ENCODE data around the gene DOCK8. TPM values are rescaled to one million over a fixed set of nuclear protein-coding genes. Genes with fewer than 3 reads are reported as not detected.

The DOCK8 gene
- total and polyA plus RNA-seq, 4 experiments from 2014 or later, result 31.0 to 315 (median 200) TPM

DNA sequence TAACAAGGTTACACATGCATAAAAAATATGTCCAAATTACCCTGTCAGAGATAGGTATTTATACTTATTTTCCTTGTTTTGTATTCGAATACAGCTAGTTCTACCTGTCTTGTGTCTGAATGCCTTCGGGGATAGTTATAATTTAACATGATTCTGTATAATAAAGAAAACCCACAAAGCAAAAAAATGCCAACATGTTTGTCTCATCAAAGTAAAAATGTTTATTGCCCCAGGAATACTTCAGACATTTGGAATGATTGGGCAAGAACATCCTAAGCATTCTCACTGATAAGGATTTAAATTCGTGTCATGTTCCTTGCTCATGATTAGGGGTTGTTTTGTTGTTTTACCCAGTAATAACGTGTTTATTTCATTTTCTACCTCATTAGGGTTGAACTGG lies 74.5 kb downstream of the DOCK8 start:
- Histone ChIP-seq H3K36me3 (ENCODE audit: insufficient read depth, low read length) (peaks cover 76% of the 10 kb centered on the region), H3K27me3 (ENCODE audit: insufficient read depth, low read length) (no peaks in the 10 kb centered on the region), H3K27ac (ENCODE audit: low read depth, low read length) (no peak overlapping the region), H3K4me1 (ENCODE audit: insufficient read depth, low read length) (peaks cover 54% of the 10 kb centered on the region), H3K4me3 (ENCODE audit: low read length in 2 of 2) (no peak overlapping the region), H3K9me3 (ENCODE audit: control insufficient read depth in 1 of 2, low read length in 2 of 2) (no peaks in the 10 kb centered on the region)
- Mint-ChIP-seq H3K27me3 (no peaks in the 10 kb centered on the region), H3K9me3 (no peaks in the 10 kb centered on the region), H3K4me1 (peaks cover 40 to 71% (median 54%) of the 10 kb centered on the region in 4 donors), H3K27ac (peak overlapping the region in 2 of 7 donors; percentile 15 to 29), H3K36me3 (peaks cover 58 to 85% of the 10 kb centered on the region in 2 donors), H3K4me3 (no peak overlapping the region)
- intact Hi-C loops (cut with micrococcal nuclease), result no loop called here
- ChIA-PET CTCF (ENCODE audit: partially characterized antibody) (interaction anchor here (1.3 kb wide), 1 partner anchor 8 kb away, joined by 3 read pairs; no protein-coding TSS in a partner anchor), POLR2A (ENCODE audit: partially characterized antibody) (interaction anchor here (1.0 to 1.4 kb wide), 3 partner anchors 12 to 74 kb away, joined by 3 to 6 read pairs (median 3); partner anchors contain the start of gene DOCK8)
- no peak for DNase-seq

DNA sequence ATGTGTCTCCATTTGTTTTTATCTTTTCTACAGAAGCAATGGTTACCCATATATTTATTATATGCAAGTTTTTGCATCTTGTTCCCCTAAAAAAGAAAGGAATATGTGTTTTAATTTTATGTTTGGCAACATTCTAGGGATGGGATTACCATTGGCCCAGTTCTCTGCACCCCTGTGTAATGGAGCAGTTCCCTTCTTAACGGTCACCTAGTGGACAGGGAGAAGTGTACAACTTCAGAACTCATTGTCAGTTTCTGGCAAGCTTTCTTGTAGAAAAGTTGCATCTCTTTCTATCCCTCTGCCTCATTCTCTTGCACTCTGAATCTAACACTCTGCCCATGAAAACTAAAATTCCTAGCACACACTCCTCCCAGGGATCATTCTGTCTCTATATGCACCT lies 78.2 kb downstream of the DOCK8 start:
- intact Hi-C loops (cut with micrococcal nuclease), result no loop called here
- Mint-ChIP-seq H3K36me3 (peaks cover 48 to 83% of the 10 kb centered on the region in 2 donors), H3K4me1 (peaks cover 41 to 65% (median 54%) of the 10 kb centered on the region in 4 donors), H3K27me3 (no peaks in the 10 kb centered on the region), H3K27ac (peak overlapping the region in 6 of 7 donors; percentile 1 to 92 (median 50)), H3K4me3 (peak overlapping the region in 2 of 8 donors; percentile 26 to 32), H3K9me3 (no peaks in the 10 kb centered on the region)
- no peak for DNase-seq
- Histone ChIP-seq H3K4me1 (ENCODE audit: insufficient read depth, low read length) (peaks cover 43% of the 10 kb centered on the region), H3K27me3 (ENCODE audit: insufficient read depth, low read length) (no peaks in the 10 kb centered on the region), H3K4me3 (ENCODE audit: low read length in 2 of 2) (no peak overlapping the region), H3K27ac (ENCODE audit: low read depth, low read length) (no peak overlapping the region), H3K9me3 (ENCODE audit: control insufficient read depth in 1 of 2, low read length in 2 of 2) (no peaks in the 10 kb centered on the region), H3K36me3 (ENCODE audit: insufficient read depth, low read length) (peaks cover 47% of the 10 kb centered on the region)
- ChIA-PET CTCF (ENCODE audit: partially characterized antibody) (interaction anchor here (1.2 kb wide), 1 partner anchor 46 kb away, joined by 3 read pairs; no protein-coding TSS in a partner anchor), POLR2A (ENCODE audit: partially characterized antibody) (interaction anchor here (1.1 to 4.8 kb wide), 4 partner anchors 9 to 19 kb away, joined by 3 to 20 read pairs (median 4); no protein-coding TSS in a partner anchor)

DNA sequence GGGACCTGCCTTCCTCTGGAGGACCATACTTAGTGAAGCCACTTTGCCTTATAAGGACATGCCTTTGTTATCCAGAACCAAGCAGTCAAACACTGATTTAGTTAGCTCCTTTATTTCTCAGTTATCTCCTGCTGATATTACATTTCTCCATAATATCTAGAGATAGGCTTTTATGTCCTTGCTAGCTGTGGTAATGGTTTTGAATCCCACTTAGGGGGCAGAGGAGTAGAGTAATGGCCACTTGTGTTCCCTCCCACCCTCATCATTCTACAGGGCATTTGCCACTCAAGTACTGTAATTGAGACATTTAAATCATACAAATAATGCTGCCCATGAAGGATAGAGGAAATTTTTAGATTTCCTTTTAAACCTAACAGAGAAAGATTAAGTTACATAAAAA lies 80.9 kb downstream of the DOCK8 start:
- no peaks in the 10 kb centered on the region for H3K27me3 ChIP-seq (ENCODE audit: insufficient read depth, low read length)
- CTCF ChIA-PET (ENCODE audit: partially characterized antibody), result interaction anchor here (1.0 to 1.7 kb wide), 4 partner anchors 9 to 119 kb away, joined by 3 read pairs; no protein-coding TSS in a partner anchor
- H3K4me1 ChIP-seq (ENCODE audit: insufficient read depth, low read length), result peaks cover 35% of the 10 kb centered on the region
- POLR2A ChIA-PET (ENCODE audit: partially characterized antibody), result interaction anchor here (0.6 to 4.8 kb wide), 5 partner anchors 18 to 23 kb away, joined by 3 to 20 read pairs (median 4); no protein-coding TSS in a partner anchor
- H3K27ac Mint-ChIP-seq, result peak overlapping the region in 6 of 7 donors; percentile 34 to 74 (median 60)
- no peaks in the 10 kb centered on the region for H3K27me3 Mint-ChIP-seq
- intact Hi-C loops (cut with micrococcal nuclease), result no loop called here
- H3K4me3 Mint-ChIP-seq, result peak overlapping the region in 1 of 8 donors; percentile 13
- H3K4me3 ChIP-seq (ENCODE audit: low read length in 2 of 2), result no peak overlapping the region
- H3K27ac ChIP-seq (ENCODE audit: low read depth, low read length), result peak overlapping the region; percentile 16
- H3K36me3 Mint-ChIP-seq, result peaks cover 44 to 68% of the 10 kb centered on the region in 2 donors
- H3K9me3 ChIP-seq (ENCODE audit: control insufficient read depth in 1 of 2, low read length in 2 of 2), result no peaks in the 10 kb centered on the region
- peaks cover 35% of the 10 kb centered on the region for H3K36me3 ChIP-seq (ENCODE audit: insufficient read depth, low read length)
- no peaks in the 10 kb centered on the region for H3K9me3 Mint-ChIP-seq
- no peak for DNase-seq
- H3K4me1 Mint-ChIP-seq, result peaks cover 39 to 55% (median 48%) of the 10 kb centered on the region in 4 donors

DNA sequence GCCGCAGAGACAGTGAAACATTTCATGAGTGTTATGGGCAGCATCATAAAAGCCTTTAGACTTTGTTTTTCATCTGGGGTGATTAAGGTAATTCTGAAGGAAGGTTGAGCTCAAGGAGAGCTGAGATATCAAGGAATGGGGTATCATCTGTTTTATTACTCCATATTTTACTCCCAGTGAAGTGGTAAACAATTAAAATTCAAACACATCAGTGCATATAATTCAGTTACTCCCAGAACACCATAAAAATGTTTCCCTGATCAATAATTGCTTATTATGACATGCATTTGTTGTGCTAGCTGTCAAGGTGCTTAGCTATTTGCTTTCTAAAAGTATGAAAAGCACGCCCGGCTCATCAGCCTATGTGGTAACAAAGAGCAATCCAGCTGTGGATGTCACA lies 81.7 kb downstream of the DOCK8 start:
- Mint-ChIP-seq H3K4me1 (peaks cover 38 to 55% (median 45%) of the 10 kb centered on the region in 4 donors), H3K4me3 (peak overlapping the region in 1 of 8 donors; percentile 58), H3K27me3 (no peaks in the 10 kb centered on the region), H3K27ac (peak overlapping the region; percentile 5 to 87 (median 65)), H3K36me3 (peaks cover 50 to 70% of the 10 kb centered on the region in 2 donors), H3K9me3 (no peaks in the 10 kb centered on the region)
- Histone ChIP-seq H3K9me3 (ENCODE audit: control insufficient read depth in 1 of 2, low read length in 2 of 2) (no peaks in the 10 kb centered on the region), H3K4me3 (ENCODE audit: low read length in 2 of 2) (no peak overlapping the region), H3K27ac (ENCODE audit: low read depth, low read length) (no peak overlapping the region), H3K27me3 (ENCODE audit: insufficient read depth, low read length) (no peaks in the 10 kb centered on the region), H3K36me3 (ENCODE audit: insufficient read depth, low read length) (peaks cover 29% of the 10 kb centered on the region), H3K4me1 (ENCODE audit: insufficient read depth, low read length) (peaks cover 32% of the 10 kb centered on the region)
- no peak for DNase-seq
- ChIA-PET POLR2A (ENCODE audit: partially characterized antibody) (interaction anchor here (0.5 to 4.8 kb wide), 5 partner anchors 15 to 82 kb away, joined by 3 to 20 read pairs (median 3); partner anchors contain the start of gene DOCK8), CTCF (ENCODE audit: partially characterized antibody) (interaction anchor here (1.0 to 1.5 kb wide), 5 partner anchors 8 to 120 kb away, joined by 3 read pairs; no protein-coding TSS in a partner anchor)
- intact Hi-C loops (cut with micrococcal nuclease), result no loop called here

DNA sequence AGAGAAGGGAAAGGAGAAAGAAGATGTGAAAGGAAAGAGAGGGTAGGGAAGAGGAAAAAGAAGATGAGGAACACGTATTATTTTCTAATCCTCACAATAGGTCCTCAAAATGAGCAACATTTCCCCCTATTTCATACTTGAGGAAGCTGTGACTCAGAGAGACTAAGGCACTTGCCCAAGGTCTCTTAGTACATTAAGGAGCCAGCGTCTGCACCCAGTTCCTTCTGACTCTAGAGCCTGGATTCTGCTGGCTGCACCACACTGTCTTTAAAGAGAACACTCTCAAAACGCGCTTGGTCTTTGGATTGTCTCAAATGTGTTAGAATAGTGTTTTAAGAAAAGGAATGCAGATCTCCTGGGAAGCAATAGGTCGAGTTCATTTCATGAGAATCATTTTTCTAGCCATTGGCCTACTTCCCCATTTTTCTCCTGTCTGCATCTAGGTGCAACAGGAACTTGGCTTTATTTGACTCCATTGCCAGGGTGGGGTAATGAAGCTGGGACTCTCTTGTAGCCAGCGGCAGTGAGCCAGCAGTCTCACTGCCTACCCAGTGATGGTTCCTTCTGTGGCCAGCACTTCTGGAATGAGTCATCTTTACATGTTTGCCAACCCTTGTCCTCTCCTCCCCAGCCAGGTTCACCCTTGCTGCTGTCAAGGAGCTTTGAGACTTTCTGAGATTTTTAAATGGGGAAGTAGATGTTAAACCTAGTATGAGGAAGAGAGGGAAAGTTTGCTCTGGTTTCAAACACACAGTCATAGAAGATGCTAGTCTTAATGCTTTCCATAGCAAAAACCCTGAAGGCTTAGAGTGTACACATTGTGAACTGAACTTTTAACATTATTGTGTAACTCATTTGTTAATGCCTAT lies 82.7 kb downstream of the DOCK8 start:
- H3K27me3 Mint-ChIP-seq, result no peaks in the 10 kb centered on the region
- peaks cover 43 to 58% (median 50%) of the 10 kb centered on the region in 4 donors for H3K4me1 Mint-ChIP-seq
- ChIA-PET POLR2A (ENCODE audit: partially characterized antibody) (interaction anchor here (0.7 to 1.6 kb wide), 5 partner anchors 19 to 82 kb away, joined by 3 to 5 read pairs (median 3); no protein-coding TSS in a partner anchor), CTCF (ENCODE audit: partially characterized antibody) (interaction anchor here (1.0 to 1.5 kb wide), 3 partner anchors 8 to 17 kb away, joined by 3 read pairs; no protein-coding TSS in a partner anchor)
- intact Hi-C loops (cut with micrococcal nuclease), result no loop called here
- H3K36me3 Mint-ChIP-seq, result peaks cover 50 to 80% of the 10 kb centered on the region in 2 donors
- H3K4me1 ChIP-seq (ENCODE audit: insufficient read depth, low read length), result peaks cover 32% of the 10 kb centered on the region
- H3K27me3 ChIP-seq (ENCODE audit: insufficient read depth, low read length), result no peaks in the 10 kb centered on the region
- no peak overlapping the region for H3K27ac ChIP-seq (ENCODE audit: low read depth, low read length)
- peaks cover 29% of the 10 kb centered on the region for H3K36me3 ChIP-seq (ENCODE audit: insufficient read depth, low read length)
- no peaks in the 10 kb centered on the region for H3K9me3 ChIP-seq (ENCODE audit: control insufficient read depth in 1 of 2, low read length in 2 of 2)
- no peak overlapping the region for H3K4me3 ChIP-seq (ENCODE audit: low read length in 2 of 2)
- DNase-seq, result peak in 1 of 5 donors; percentile 50
- peak overlapping the region in 3 of 8 donors; percentile 29 to 68 (median 39) for H3K4me3 Mint-ChIP-seq
- H3K9me3 Mint-ChIP-seq, result no peaks in the 10 kb centered on the region
- peak overlapping the region; percentile 18 to 87 (median 74) for H3K27ac Mint-ChIP-seq

DNA sequence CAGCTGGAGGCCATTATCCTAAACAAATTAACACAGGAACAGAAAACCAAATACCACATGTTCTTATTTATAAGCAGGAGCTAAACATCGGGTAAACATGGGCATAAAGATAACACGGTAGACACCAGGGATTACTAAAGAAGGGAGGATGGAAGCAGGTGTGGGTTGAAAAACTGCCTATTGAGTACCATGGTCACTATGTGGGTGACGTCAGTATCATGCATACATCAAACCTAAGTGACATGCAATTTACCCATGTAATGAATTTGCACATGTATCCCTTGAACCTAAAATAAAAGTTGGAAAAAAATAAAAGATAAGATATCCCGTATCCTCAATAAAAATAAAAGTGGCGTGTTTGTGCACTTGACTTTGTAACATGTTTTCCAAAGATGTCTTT lies 88.8 kb downstream of the DOCK8 start:
- CTCF ChIA-PET (ENCODE audit: partially characterized antibody), result interaction anchor here (5.6 kb wide), 1 partner anchor 88 kb away, joined by 32 read pairs; the partner anchor contains the start of gene DOCK8
- H3K27me3 ChIP-seq (ENCODE audit: insufficient read depth, low read length), result no peaks in the 10 kb centered on the region
- Mint-ChIP-seq H3K4me1 (peaks cover 27 to 41% (median 30%) of the 10 kb centered on the region in 4 donors), H3K4me3 (no peak overlapping the region), H3K9me3 (no peaks in the 10 kb centered on the region), H3K36me3 (peaks cover 44 to 80% of the 10 kb centered on the region in 2 donors), H3K27ac (peak overlapping the region; percentile 82 to 97 (median 95)), H3K27me3 (no peaks in the 10 kb centered on the region)
- POLR2A ChIA-PET (ENCODE audit: partially characterized antibody), result interaction anchor here (0.7 to 3.7 kb wide), 5 partner anchors 15 to 88 kb away, joined by 3 to 18 read pairs (median 4); partner anchors contain the start of gene DOCK8
- no peak overlapping the region for H3K4me3 ChIP-seq (ENCODE audit: low read length in 2 of 2)
- intact Hi-C loops (cut with micrococcal nuclease), result no loop called here
- peaks cover 43% of the 10 kb centered on the region for H3K36me3 ChIP-seq (ENCODE audit: insufficient read depth, low read length)
- DNase-seq, result no peak
- H3K9me3 ChIP-seq (ENCODE audit: control insufficient read depth in 1 of 2, low read length in 2 of 2), result no peaks in the 10 kb centered on the region
- peaks cover 4% of the 10 kb centered on the region for H3K4me1 ChIP-seq (ENCODE audit: insufficient read depth, low read length)
- H3K27ac ChIP-seq (ENCODE audit: low read depth, low read length), result peak overlapping the region; percentile 33

Data from CD4-positive, alpha-beta memory T cell (primary cell).